ENCODE data around the gene TBKBP1.

DNA sequence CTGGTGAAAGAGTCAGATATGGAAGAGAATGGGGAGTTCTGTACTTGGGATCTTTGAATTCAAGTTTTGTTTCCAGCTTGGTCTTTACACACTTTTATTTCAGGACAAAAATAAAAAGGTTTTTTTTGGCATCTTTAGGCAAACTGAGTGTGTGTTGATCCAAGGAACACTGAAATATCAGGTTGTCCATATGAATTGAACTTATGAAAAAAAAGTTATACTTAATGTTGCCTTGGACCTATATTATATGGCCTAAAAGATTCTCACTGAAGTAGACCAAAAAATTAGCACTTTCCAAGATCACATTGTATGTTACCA lies 29.4 kb upstream of the TBKBP1 start:
- TF ChIP-seq POLR2A (IDR thresholded peaks at IDR 0.05) (no peak), POLR2AphosphoS5 (IDR thresholded peaks at IDR 0.05) (no peak), CTCF (IDR thresholded peaks at IDR 0.05) (no peak)

Measured in transverse colon (tissue), 4 donors.